SK-N-SH (cell line): ENCODE results near the gene GPR137B. TPM values are rescaled to one million over a fixed set of nuclear protein-coding genes. Genes with fewer than 3 reads are reported as not detected.

Experiments used
- CTCF ChIA-PET: fragments of 300-600, 350-600 bp; formaldehyde crosslinking; extraction: SDS; loops from one replicate; lab custom pipeline; 2021; lab: Yijun Ruan, JAX
- POLR2A ChIA-PET: fragments of 350-600 bp; sonication (Branson Sonifier 250); formaldehyde crosslinking; extraction: SDS; loops from one replicate; lab custom pipeline; 2020; ENCODE audit warnings: antibody characterized with exemption, inconsistent platforms; lab: Yijun Ruan, JAX
- DNase-seq: peaks from one replicate; pipeline ENCODE4 v3.0.0; 2012
- H2AFZ ChIP-seq: fragments of 200-600 bp; sonication (generic); 2 replicates; pipeline ENCODE4 v1.8.1; 2016; ENCODE audit warnings: antibody characterized with exemption, mild to moderate bottlenecking, low read depth
- H3F3A ChIP-seq: fragments of 200-600 bp; sonication (generic); replicated peaks from 2 replicates; pipeline ENCODE3; 2016; ENCODE audit warnings: antibody characterized with exemption, mild to moderate bottlenecking; ENCODE audit not compliant: insufficient read depth
- H3K27ac ChIP-seq, 2 experiments: fragments of 200-500 bp in 1 of 2; fragments of 200-600 bp in 1 of 2; sonication (Bioruptor generic) in 1 of 2; sonication (generic), shearing (Covaris generic) in 1 of 2; 2 replicates each; pipeline versions ENCODE4 v1.5.1 to v1.6.1; 2014 to 2016; ENCODE audit warnings: low read depth in 2 of 2, inconsistent platforms in 1 of 2, low read length in 1 of 2, mild to moderate bottlenecking in 1 of 2, mixed read lengths in 1 of 2
- H3K27me3 ChIP-seq: fragments of 200-600 bp; sonication (generic), shearing (Covaris generic); 2 replicates; pipeline ENCODE4 v1.6.1; 2016; ENCODE audit warnings: mixed run types; ENCODE audit not compliant: insufficient read depth
- H3K36me3 ChIP-seq, 2 experiments: fragments of 200-500 bp in 1 of 2; fragments of 200-600 bp in 1 of 2; sonication (Bioruptor generic) in 1 of 2; sonication (generic) in 1 of 2; replicated peaks in 1 of 2; 2 replicates each; pipeline versions ENCODE3 to v1.5.1; 2014 to 2016; ENCODE audit warnings: low read length in 1 of 2, mild to moderate bottlenecking in 1 of 2; ENCODE audit not compliant: insufficient read depth in 2 of 2, control insufficient read depth in 1 of 2
- H3K4me1 ChIP-seq, 2 experiments: fragments of 200-500 bp in 1 of 2; fragments of 200-600 bp in 1 of 2; sonication (Bioruptor generic) in 1 of 2; sonication (generic), shearing (Covaris generic) in 1 of 2; 2 replicates each; pipeline versions ENCODE4 v1.5.1 to v1.6.1; 2014 to 2016; ENCODE audit warnings: low read depth in 1 of 2, low read length in 1 of 2, mixed run types in 1 of 2; ENCODE audit not compliant: insufficient read depth in 2 of 2, control insufficient read depth in 1 of 2
- H3K4me2 ChIP-seq: fragments of 200-600 bp; sonication (generic), shearing (Covaris generic); 2 replicates; pipeline ENCODE4 v1.6.1; 2017; ENCODE audit warnings: mixed run types
- H3K4me3 ChIP-seq, 2 experiments: fragments of 200-500 bp in 1 of 2; fragments of 200-600 bp in 1 of 2; sonication (Bioruptor generic) in 1 of 2; sonication (generic), shearing (Covaris generic) in 1 of 2; 2 replicates each; pipeline versions ENCODE4 v1.5.1 to v1.8.1; 2014 to 2016; ENCODE audit warnings: low read depth in 2 of 2, inconsistent platforms in 1 of 2, low read length in 1 of 2, mild to moderate bottlenecking in 1 of 2, mixed read lengths in 1 of 2, moderate library complexity in 1 of 2
- H3K79me2 ChIP-seq: fragments of 200-600 bp; sonication (generic); 2 replicates; pipeline ENCODE4 v1.8.1; 2017; ENCODE audit warnings: mild to moderate bottlenecking; ENCODE audit not compliant: insufficient read depth
- H3K9ac ChIP-seq: fragments of 200-600 bp; sonication (generic); 2 replicates; pipeline ENCODE4 v1.6.1; 2017; ENCODE audit warnings: mixed run types
- H3K9me2 ChIP-seq: fragments of 200-600 bp; sonication (generic); 2 replicates; pipeline ENCODE4 v1.6.1; 2017; ENCODE audit warnings: mixed run types
- H3K9me3 ChIP-seq: fragments of 200-600 bp; sonication (generic); 2 replicates; pipeline ENCODE4 v1.6.1; 2017; ENCODE audit warnings: mixed run types, mild to moderate bottlenecking, moderate library complexity
- H4K20me1 ChIP-seq: fragments of 200-600 bp; sonication (generic); 2 replicates; pipeline ENCODE4 v1.6.1; 2017; ENCODE audit warnings: mild to moderate bottlenecking, mixed run types; ENCODE audit not compliant: insufficient read depth
- ELF1 ChIP-seq: IDR thresholded peaks from 2 replicates; pipeline ENCODE4 v1.4.0; 2012
- EP300 ChIP-seq, 2 experiments: IDR thresholded peaks; 2 replicates each; pipeline versions ENCODE4 v1.4.0 to v1.6.1; 2012; ENCODE audit warnings: borderline replicate concordance in 1 of 2, low read depth in 1 of 2, low read length in 1 of 2
- EZH2phosphoT487 ChIP-seq: fragments of 200-600 bp; sonication (generic); IDR thresholded peaks from 2 replicates; pipeline ENCODE4 v1.6.1; 2017; ENCODE audit warnings: low read depth, mixed run types, mild to moderate bottlenecking, antibody characterized with exemption, moderate library complexity, borderline replicate concordance
- FOXM1 ChIP-seq: IDR thresholded peaks from 2 replicates; pipeline ENCODE4 v1.4.0; 2012; ENCODE audit warnings: low read depth, mild to moderate bottlenecking
- JUND ChIP-seq: IDR thresholded peaks from 2 replicates; pipeline ENCODE4 v1.4.0; 2012
- MXI1 ChIP-seq: IDR thresholded peaks from 2 replicates; pipeline ENCODE4 v1.6.1; 2012; ENCODE audit warnings: mild to moderate bottlenecking, low read depth, low read length, improper control_type of control experiment
- NFIC ChIP-seq: IDR thresholded peaks from 2 replicates; pipeline ENCODE4 v1.4.0; 2012; ENCODE audit warnings: borderline replicate concordance
- POLR2AphosphoS5 ChIP-seq: IDR thresholded peaks from 2 replicates; pipeline ENCODE4 v1.6.1; 2012; ENCODE audit warnings: low read depth, low read length
- RAD21 ChIP-seq: IDR thresholded peaks from 2 replicates; pipeline ENCODE4 v1.6.1; 2012; ENCODE audit warnings: mild to moderate bottlenecking, low read length
- RCOR1 ChIP-seq: fragments of 150-350 bp; IDR thresholded peaks from 2 replicates; pipeline ENCODE4 v1.6.1; 2017; ENCODE audit warnings: antibody characterized with exemption, low read length
- RFX5 ChIP-seq: IDR thresholded peaks from 2 replicates; pipeline ENCODE4 v1.6.1; 2012; ENCODE audit warnings: mild to moderate bottlenecking, improper control_type of control experiment, low read length
- RXRA ChIP-seq: IDR thresholded peaks from 2 replicates; pipeline ENCODE4 v1.4.0; 2012; ENCODE audit warnings: low read depth, mild to moderate bottlenecking, borderline replicate concordance
- SMC3 ChIP-seq: IDR thresholded peaks from 2 replicates; pipeline ENCODE4 v1.6.1; 2012; ENCODE audit warnings: low read depth, low read length, improper control_type of control experiment
- TEAD4 ChIP-seq: IDR thresholded peaks from 2 replicates; pipeline ENCODE4 v1.4.0; 2012; ENCODE audit warnings: mild to moderate bottlenecking, borderline replicate concordance; ENCODE audit not compliant: insufficient read depth
- YY1 ChIP-seq: IDR thresholded peaks from 2 replicates; pipeline ENCODE4 v1.4.0; 2012; ENCODE audit warnings: low read depth, mild to moderate bottlenecking
- WGBS: methylation state at CpG from one replicate; pipeline ENCODE4 v1.1.6; 2017; ENCODE audit warnings: low lambda C conversion rate; 5-methylcytosine and 5-hydroxymethylcytosine counted together
- polyA plus RNA-seq, 3 experiments: library from polyadenylated mRNA; depleted of rRNA; stranded (reverse); fragments of >200 nt; gene quantifications; 2 replicates each; pipeline ENCODE4 v1.2.3, GENCODE V29; 2012
- TF ChIP-seq, protein P1 (sequence below): fragments of 150-350 bp; IDR thresholded peaks from 2 replicates; pipeline ENCODE4 v1.6.1; 2016; ENCODE audit warnings: mild to moderate bottlenecking, low read depth, low read length
- TF ChIP-seq, protein P2 (sequence below): IDR thresholded peaks from 2 replicates; pipeline ENCODE4 v1.4.0; 2012; ENCODE audit warnings: low read depth, borderline replicate concordance
- TF ChIP-seq, protein P3 (sequence below): IDR thresholded peaks from 2 replicates; pipeline ENCODE4 v1.4.0; 2012; ENCODE audit warnings: low read depth
- TF ChIP-seq, protein P4 (sequence below): IDR thresholded peaks from 2 replicates; pipeline ENCODE4 v1.6.1; 2012; ENCODE audit warnings: mild to moderate bottlenecking, low read depth, low read length, moderate library complexity
- TF ChIP-seq, protein P5 (sequence below): IDR thresholded peaks from 2 replicates; pipeline ENCODE4; 2012

The GPR137B gene
- polyA plus RNA-seq, 1 of the 3 experiments (the other 2 are of a cell fraction): 7.0 TPM

DNA sequence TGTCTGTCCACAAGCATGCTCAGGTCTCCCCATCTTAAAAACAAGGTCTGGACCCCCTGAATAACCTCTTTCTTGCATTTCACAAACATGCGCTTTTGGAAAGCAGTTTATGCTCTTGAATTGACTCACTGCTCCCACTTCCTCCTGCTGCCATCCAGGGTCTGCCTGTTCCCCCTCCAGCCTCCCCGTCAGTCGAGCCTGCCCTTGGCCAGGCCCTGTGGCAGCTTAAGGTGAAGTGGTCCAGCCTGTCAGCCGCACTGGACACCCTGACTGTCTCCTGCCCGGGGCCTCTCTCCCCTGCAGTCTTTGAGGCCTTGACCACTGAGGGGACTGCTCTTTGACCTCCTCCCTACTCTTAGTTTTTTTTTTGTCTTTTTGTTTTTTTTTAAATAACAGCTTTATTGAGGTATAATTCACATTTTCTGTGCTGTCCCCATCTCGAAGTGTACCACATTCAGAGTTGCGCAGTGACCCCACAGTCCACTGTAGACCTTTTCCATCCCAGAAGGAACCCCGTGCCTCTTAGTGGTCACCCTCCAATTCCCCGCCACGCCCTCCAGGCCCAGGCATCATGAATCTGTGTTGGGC, 18.3 kb downstream of the GPR137B start:
- DNase-seq: no peak
- H3K36me3 ChIP-seq: peaks cover 0 to 3% of the 10 kb centered on the region in 2 experiments
- H3K4me3 ChIP-seq: no peak overlapping the region
- no peaks in the 10 kb centered on the region for H3K9me2 ChIP-seq
- H3K9ac ChIP-seq: no peak overlapping the region
- H2AFZ ChIP-seq: no peak overlapping the region
- H3K9me3 ChIP-seq: peaks cover 5% of the 10 kb centered on the region; the same call in 1 of the 2 replicates
- WGBS: 92% methylated on average over 10 of the region's 10 CpGs
- no peak overlapping the region for H3K4me2 ChIP-seq
- H3K27me3 ChIP-seq: no peaks in the 10 kb centered on the region
- H3K27ac ChIP-seq: no peak overlapping the region
- POLR2A ChIA-PET: no interaction called here
- no peaks in the 10 kb centered on the region for H3K79me2 ChIP-seq
- no peaks in the 10 kb centered on the region for H3F3A ChIP-seq
- TF ChIP-seq SMC3 (no peak), YY1 (no peak), RXRA (no peak), ELF1 (no peak), POLR2AphosphoS5 (no peak), NFIC (no peak), RCOR1 (no peak), JUND (no peak), RAD21 (no peak), FOXM1 (no peak), MXI1 (no peak)
- TF ChIP-seq, protein P1, sequence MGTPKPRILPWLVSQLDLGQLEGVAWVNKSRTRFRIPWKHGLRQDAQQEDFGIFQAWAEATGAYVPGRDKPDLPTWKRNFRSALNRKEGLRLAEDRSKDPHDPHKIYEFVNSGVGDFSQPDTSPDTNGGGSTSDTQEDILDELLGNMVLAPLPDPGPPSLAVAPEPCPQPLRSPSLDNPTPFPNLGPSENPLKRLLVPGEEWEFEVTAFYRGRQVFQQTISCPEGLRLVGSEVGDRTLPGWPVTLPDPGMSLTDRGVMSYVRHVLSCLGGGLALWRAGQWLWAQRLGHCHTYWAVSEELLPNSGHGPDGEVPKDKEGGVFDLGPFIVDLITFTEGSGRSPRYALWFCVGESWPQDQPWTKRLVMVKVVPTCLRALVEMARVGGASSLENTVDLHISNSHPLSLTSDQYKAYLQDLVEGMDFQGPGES: no peak
- TF ChIP-seq, protein P2, sequence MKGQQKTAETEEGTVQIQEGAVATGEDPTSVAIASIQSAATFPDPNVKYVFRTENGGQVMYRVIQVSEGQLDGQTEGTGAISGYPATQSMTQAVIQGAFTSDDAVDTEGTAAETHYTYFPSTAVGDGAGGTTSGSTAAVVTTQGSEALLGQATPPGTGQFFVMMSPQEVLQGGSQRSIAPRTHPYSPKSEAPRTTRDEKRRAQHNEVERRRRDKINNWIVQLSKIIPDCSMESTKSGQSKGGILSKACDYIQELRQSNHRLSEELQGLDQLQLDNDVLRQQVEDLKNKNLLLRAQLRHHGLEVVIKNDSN: no peak
- CTCF ChIA-PET: interaction anchor here (1.0 kb wide), 1 partner anchor 9 kb away, joined by 4 read pairs; no protein-coding TSS in a partner anchor
- no peaks in the 10 kb centered on the region for H3K4me1 ChIP-seq
- H4K20me1 ChIP-seq: no peaks in the 10 kb centered on the region

DNA sequence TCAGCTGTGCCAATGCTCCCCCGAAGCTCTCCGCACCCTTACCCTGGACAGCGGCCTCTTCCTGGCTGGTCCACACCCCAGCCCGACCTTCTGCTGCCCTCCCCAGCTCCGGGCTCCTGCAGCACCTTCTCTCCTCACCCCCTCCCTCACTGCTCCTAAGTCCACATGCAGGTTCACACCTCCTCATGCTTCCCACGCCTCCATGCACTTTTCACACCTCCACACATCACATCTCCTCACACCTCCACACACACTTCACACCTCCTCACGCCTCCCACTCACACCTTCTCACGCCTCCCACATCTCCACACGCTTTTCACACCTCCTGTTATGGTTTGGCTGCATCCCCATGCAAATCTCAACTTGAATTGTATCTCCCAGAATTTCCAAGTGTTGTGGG, 18.9 kb downstream of the GPR137B start:
- TF ChIP-seq, protein P3, sequence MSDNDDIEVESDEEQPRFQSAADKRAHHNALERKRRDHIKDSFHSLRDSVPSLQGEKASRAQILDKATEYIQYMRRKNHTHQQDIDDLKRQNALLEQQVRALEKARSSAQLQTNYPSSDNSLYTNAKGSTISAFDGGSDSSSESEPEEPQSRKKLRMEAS: no peak
- TF ChIP-seq FOXM1 (no peak), POLR2AphosphoS5 (no peak), EP300 (IDR thresholded peaks at IDR 0.05; ENCODE audit: borderline replicate concordance in 1 of 2, low read depth in 1 of 2, low read length in 1 of 2) (no peak), RFX5 (no peak), TEAD4 (no peak), RXRA (no peak), NFIC (no peak), EZH2phosphoT487 (no peak)
- TF ChIP-seq, protein P4, sequence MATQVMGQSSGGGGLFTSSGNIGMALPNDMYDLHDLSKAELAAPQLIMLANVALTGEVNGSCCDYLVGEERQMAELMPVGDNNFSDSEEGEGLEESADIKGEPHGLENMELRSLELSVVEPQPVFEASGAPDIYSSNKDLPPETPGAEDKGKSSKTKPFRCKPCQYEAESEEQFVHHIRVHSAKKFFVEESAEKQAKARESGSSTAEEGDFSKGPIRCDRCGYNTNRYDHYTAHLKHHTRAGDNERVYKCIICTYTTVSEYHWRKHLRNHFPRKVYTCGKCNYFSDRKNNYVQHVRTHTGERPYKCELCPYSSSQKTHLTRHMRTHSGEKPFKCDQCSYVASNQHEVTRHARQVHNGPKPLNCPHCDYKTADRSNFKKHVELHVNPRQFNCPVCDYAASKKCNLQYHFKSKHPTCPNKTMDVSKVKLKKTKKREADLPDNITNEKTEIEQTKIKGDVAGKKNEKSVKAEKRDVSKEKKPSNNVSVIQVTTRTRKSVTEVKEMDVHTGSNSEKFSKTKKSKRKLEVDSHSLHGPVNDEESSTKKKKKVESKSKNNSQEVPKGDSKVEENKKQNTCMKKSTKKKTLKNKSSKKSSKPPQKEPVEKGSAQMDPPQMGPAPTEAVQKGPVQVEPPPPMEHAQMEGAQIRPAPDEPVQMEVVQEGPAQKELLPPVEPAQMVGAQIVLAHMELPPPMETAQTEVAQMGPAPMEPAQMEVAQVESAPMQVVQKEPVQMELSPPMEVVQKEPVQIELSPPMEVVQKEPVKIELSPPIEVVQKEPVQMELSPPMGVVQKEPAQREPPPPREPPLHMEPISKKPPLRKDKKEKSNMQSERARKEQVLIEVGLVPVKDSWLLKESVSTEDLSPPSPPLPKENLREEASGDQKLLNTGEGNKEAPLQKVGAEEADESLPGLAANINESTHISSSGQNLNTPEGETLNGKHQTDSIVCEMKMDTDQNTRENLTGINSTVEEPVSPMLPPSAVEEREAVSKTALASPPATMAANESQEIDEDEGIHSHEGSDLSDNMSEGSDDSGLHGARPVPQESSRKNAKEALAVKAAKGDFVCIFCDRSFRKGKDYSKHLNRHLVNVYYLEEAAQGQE: no peak
- TF ChIP-seq, protein P5, sequence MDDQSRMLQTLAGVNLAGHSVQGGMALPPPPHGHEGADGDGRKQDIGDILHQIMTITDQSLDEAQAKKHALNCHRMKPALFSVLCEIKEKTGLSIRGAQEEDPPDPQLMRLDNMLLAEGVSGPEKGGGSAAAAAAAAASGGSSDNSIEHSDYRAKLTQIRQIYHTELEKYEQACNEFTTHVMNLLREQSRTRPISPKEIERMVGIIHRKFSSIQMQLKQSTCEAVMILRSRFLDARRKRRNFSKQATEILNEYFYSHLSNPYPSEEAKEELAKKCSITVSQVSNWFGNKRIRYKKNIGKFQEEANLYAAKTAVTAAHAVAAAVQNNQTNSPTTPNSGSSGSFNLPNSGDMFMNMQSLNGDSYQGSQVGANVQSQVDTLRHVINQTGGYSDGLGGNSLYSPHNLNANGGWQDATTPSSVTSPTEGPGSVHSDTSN: no peak
- Histone ChIP-seq H3K9me3 (peaks cover 5% of the 10 kb centered on the region; the same call in 1 of the 2 replicates), H3F3A (no peaks in the 10 kb centered on the region), H3K4me3 (no peak overlapping the region), H3K9me2 (no peaks in the 10 kb centered on the region), H3K4me2 (no peak overlapping the region), H3K27ac (no peak overlapping the region), H3K27me3 (no peaks in the 10 kb centered on the region), H3K4me1 (no peaks in the 10 kb centered on the region), H4K20me1 (no peaks in the 10 kb centered on the region), H3K79me2 (no peaks in the 10 kb centered on the region), H3K36me3 (peaks cover 0 to 3% of the 10 kb centered on the region in 2 experiments), H2AFZ (no peak overlapping the region), H3K9ac (no peak overlapping the region)
- CTCF ChIA-PET: interaction anchor here (1.0 kb wide), 1 partner anchor 10 kb away, joined by 4 read pairs; no protein-coding TSS in a partner anchor
- POLR2A ChIA-PET: no interaction called here
- 71% methylated on average over 9 of the region's 9 CpGs for WGBS
- no peak for DNase-seq
